Esophagus squamous epithelium (tissue), 4 donors: ENCODE data around the gene PSMB10.

ENCODE experiments used
- CTCF ChIP-seq, 6 experiments: fragments of 450-650 bp in 4 of 6; fragments of 200-600 bp in 2 of 6; sonication (generic) in 2 of 6; IDR thresholded peaks; one replicate each; pipeline ENCODE4 v1.5.1; 2016 to 2019; ENCODE audit warnings: antibody characterized with exemption in 6 of 6, mild to moderate bottlenecking in 4 of 6, moderate library complexity in 4 of 6
- POLR2A ChIP-seq, 4 donors: fragments of 450-650 bp; IDR thresholded peaks; one replicate each; pipeline ENCODE4 v1.6.1; 2017; ENCODE audit warnings: antibody characterized with exemption in 4 of 4, mild to moderate bottlenecking in 4 of 4, moderate library complexity in 3 of 4

GRCh38 chr16:67924140-67924906, 12.3 kb downstream of the PSMB10 start:
- no peak for TF ChIP-seq CTCF (IDR thresholded peaks at IDR 0.05)
- no peak for TF ChIP-seq POLR2A (IDR thresholded peaks at IDR 0.05)
